Activated T-cell treated with anti-CD3 and anti-CD28 coated beads, Interleukin-2, amount 50 U/mL, for 72 hours (primary cell): ENCODE data around the gene GRIA1. TPM values are rescaled to one million over a fixed set of nuclear protein-coding genes. Genes with fewer than 3 reads are reported as not detected.

ENCODE experiments used
- ATAC-seq, 2 donors: fragments of 150-1000 bp; cut with Tn5 transposase; replicated peaks in 1 of 2; 2 replicates each; pipeline ENCODE4 v1.10.0; 2021; ENCODE audit warnings: moderate library complexity in 2 of 2, mild to moderate bottlenecking in 1 of 2
- DNase-seq, 2 donors: peaks; one replicate each; pipeline ENCODE4 v3.0.0; 2021 to 2022; ENCODE audit warnings: mixed read lengths in 1 of 2
- H3K27ac Mint-ChIP-seq: one replicate; pipeline ENCODE4 v1.8.0; 2022; ENCODE audit warnings: mild to moderate bottlenecking, moderate library complexity, mixed read lengths
- H3K27me3 Mint-ChIP-seq: one replicate; pipeline ENCODE4 v1.8.0; 2022; ENCODE audit warnings: low read depth, mixed read lengths
- H3K36me3 Mint-ChIP-seq, 2 donors: one replicate each; pipeline ENCODE4 v1.8.0; 2022; ENCODE audit warnings: mixed read lengths in 2 of 2, mild to moderate bottlenecking in 1 of 2; ENCODE audit not compliant: insufficient read depth in 2 of 2
- H3K4me1 Mint-ChIP-seq: one replicate; pipeline ENCODE4 v1.8.0; 2022; ENCODE audit warnings: low read depth, mixed read lengths
- H3K4me3 Mint-ChIP-seq, 2 donors: one replicate each; pipeline ENCODE4 v1.8.0; 2022; ENCODE audit warnings: mild to moderate bottlenecking in 2 of 2, mixed read lengths in 2 of 2, moderate library complexity in 2 of 2
- H3K9me3 Mint-ChIP-seq, 2 donors: one replicate each; pipeline ENCODE4 v1.8.0; 2022; ENCODE audit warnings: mixed read lengths in 2 of 2
- total RNA-seq, 2 donors: library from RNA; stranded (reverse); gene quantifications; one replicate each; pipeline ENCODE4 v1.2.3, GENCODE V29; 2022

Gene GRIA1
- total RNA-seq, 2 donors from 2014 or later: not detected

DNA sequence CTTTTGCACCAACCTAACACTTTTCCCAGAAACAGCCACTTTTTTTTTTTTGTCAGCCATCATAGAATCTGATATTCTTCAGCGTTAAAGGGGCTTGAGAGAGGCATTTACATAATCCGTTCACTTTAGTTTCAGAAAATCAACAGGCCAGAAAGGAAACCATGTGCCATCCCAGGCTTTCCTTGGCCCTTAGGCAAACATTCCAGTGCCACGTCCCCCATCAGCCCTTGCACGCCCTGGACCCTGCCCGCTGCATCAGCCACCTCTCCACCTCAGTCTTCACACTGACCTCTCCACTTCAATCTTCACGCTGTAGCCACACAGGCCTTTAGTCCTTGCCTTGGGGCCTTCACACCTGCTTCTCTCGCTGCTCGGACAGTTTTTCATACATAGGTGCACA lies 123.2 kb downstream of the GRIA1 start:
- Mint-ChIP-seq H3K27me3 (peaks cover 10% of the 10 kb centered on the region), H3K27ac (no peak overlapping the region), H3K4me3 (no peak overlapping the region), H3K4me1 (no peaks in the 10 kb centered on the region), H3K36me3 (no peaks in the 10 kb centered on the region), H3K9me3 (no peaks in the 10 kb centered on the region)
- DNase-seq (no peak), ATAC-seq (no peak)

GRCh38 chr5:153617190-153617589 lies 126.7 kb downstream of the GRIA1 start:
- Mint-ChIP-seq H3K27ac (no peak overlapping the region), H3K27me3 (peaks cover 10% of the 10 kb centered on the region), H3K4me1 (no peaks in the 10 kb centered on the region), H3K9me3 (peaks cover 0 to 2% of the 10 kb centered on the region in 2 donors), H3K36me3 (no peaks in the 10 kb centered on the region), H3K4me3 (no peak overlapping the region)
- no peak for ATAC-seq
- DNase-seq: no peak

- ATAC-seq (no peak), DNase-seq (no peak)
- Mint-ChIP-seq H3K4me3 (no peak overlapping the region), H3K36me3 (no peaks in the 10 kb centered on the region), H3K4me1 (no peaks in the 10 kb centered on the region), H3K27ac (no peak overlapping the region), H3K27me3 (peaks cover 8% of the 10 kb centered on the region), H3K9me3 (peaks cover 0 to 2% of the 10 kb centered on the region in 2 donors)
These were observed 127.8 kb downstream of the GRIA1 start for GRCh38 chr5:153618307-153618706.

- ATAC-seq: no peak
- Mint-ChIP-seq H3K27me3 (peaks cover 3% of the 10 kb centered on the region), H3K36me3 (no peaks in the 10 kb centered on the region), H3K27ac (no peak overlapping the region), H3K4me1 (no peaks in the 10 kb centered on the region), H3K9me3 (peaks cover 0 to 2% of the 10 kb centered on the region in 2 donors), H3K4me3 (no peak overlapping the region)
- no peak for DNase-seq
These were observed 128.4 kb downstream of the GRIA1 start for GRCh38 chr5:153618867-153619266.

DNA sequence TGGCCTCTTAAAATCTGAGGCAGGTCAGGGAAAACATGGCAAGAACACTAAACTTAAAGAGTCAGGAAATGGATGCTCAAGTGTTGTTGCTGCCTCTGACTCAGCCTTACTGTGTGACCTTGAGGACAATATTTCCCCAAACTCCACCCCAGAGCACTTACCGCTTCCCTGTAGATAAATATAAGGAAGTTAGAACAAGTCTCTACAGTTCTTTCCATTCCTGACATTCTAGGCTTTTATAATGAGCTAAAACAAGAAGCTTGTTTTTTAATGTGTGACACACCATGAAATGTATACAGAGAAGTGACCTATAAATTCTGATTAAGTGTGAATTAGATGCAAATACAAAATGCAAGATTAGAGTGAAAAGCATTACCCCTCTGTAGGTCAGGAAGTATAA lies 129.3 kb downstream of the GRIA1 start:
- Mint-ChIP-seq H3K9me3 (peaks cover 0 to 2% of the 10 kb centered on the region in 2 donors), H3K4me1 (no peaks in the 10 kb centered on the region), H3K36me3 (no peaks in the 10 kb centered on the region), H3K27me3 (no peaks in the 10 kb centered on the region), H3K4me3 (no peak overlapping the region), H3K27ac (no peak overlapping the region)
- ATAC-seq: no peak
- DNase-seq: no peak

DNA sequence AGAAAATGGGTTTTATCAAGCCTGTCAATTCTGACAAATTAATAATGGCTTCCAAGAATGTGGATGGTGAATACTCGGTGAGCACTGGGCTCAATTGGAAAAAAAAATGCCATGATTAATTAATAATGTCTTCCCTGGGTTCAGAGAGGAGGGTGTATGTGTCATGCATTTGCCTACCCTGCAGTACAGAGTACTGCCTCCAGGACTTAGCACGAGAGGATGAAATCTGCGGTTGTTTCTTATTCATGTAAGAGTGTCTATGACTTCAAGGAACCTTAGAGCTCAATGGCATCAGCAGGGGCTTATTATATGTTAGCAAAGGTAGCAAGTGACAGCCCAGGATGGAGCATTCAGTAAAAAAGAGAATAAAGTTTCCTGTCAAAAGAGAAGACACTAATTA lies 132.7 kb downstream of the GRIA1 start:
- Mint-ChIP-seq H3K27ac (no peak overlapping the region), H3K4me3 (no peak overlapping the region), H3K4me1 (no peaks in the 10 kb centered on the region), H3K9me3 (peaks cover 0 to 2% of the 10 kb centered on the region in 2 donors), H3K27me3 (no peaks in the 10 kb centered on the region), H3K36me3 (no peaks in the 10 kb centered on the region)
- ATAC-seq (no peak), DNase-seq (no peak)

DNA sequence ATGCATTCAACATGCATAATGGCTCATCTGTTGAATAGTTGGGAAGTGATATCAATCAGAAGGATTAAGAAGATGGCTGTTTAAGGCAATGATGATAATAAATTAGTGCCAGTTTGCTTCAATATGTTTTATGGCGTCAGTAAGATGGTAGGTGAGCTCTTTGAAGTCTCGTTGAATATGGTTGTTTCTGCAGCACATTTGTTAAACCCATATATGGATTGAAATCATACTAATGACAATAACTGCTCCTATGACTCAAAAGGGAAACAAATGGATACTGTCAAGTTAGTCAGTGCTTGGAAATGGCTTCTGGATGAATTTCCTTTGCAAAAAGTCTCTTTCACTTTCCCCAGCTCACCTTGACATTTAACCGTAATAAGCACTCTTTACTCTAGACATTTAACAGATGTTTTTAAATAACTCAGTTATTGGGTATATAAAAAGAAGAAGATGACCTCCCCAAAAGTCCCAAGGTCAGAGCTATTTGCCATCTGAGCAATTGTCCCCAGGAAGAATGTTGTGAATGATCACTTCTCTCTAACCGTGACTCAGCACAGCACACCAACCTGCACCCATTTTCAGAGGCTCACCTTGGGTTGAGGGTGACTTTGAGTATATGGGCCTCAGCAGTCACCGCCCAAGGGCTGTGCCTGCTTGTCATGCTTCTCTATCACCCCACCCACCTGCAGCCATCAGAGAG lies 133.4 kb downstream of the GRIA1 start:
- Mint-ChIP-seq H3K4me1 (no peaks in the 10 kb centered on the region), H3K4me3 (no peak overlapping the region), H3K36me3 (no peaks in the 10 kb centered on the region), H3K27ac (no peak overlapping the region), H3K27me3 (no peaks in the 10 kb centered on the region), H3K9me3 (peaks cover 0 to 2% of the 10 kb centered on the region in 2 donors)
- ATAC-seq (no peak), DNase-seq (no peak)

- Mint-ChIP-seq H3K4me1 (no peaks in the 10 kb centered on the region), H3K9me3 (no peaks in the 10 kb centered on the region), H3K4me3 (no peak overlapping the region), H3K27me3 (no peaks in the 10 kb centered on the region), H3K36me3 (no peaks in the 10 kb centered on the region), H3K27ac (no peak overlapping the region)
- ATAC-seq (no peak), DNase-seq (no peak)
These were observed 133.9 kb downstream of the GRIA1 start for GRCh38 chr5:153624451-153624765.

DNA sequence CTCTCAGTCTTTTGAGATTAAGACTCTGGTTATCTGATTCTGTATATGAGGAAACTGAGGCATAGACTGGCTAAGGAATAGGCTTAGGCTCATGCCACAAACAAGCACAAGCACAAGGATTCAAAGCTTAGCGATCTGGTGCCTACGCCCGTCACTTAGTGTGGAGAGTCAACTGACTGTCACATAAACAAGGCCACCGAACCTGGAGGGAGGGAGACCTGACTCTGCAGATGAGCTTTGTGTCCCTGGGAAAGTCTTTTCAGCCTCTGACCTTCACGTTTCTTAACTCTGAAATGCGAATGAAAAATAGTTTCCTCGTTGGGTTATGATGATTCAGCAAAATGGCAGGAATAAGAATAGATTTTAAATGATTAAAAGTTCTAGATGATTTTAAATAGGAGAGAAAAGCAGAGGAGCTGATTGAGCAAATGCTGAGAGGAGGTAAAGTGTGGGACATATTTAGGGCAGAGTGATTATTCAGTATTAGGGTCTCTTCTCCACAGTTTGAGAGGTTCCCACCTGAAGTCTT lies 135.4 kb downstream of the GRIA1 start:
- H3K4me3 Mint-ChIP-seq: no peak overlapping the region
- no peaks in the 10 kb centered on the region for H3K4me1 Mint-ChIP-seq
- no peaks in the 10 kb centered on the region for H3K27me3 Mint-ChIP-seq
- no peaks in the 10 kb centered on the region for H3K36me3 Mint-ChIP-seq
- no peak for ATAC-seq
- no peak overlapping the region for H3K27ac Mint-ChIP-seq
- DNase-seq: no peak
- H3K9me3 Mint-ChIP-seq: no peaks in the 10 kb centered on the region

- ATAC-seq (no peak), DNase-seq (no peak)
- Mint-ChIP-seq H3K4me3 (no peak overlapping the region), H3K4me1 (no peaks in the 10 kb centered on the region), H3K27ac (no peak overlapping the region), H3K27me3 (no peaks in the 10 kb centered on the region), H3K36me3 (no peaks in the 10 kb centered on the region), H3K9me3 (no peaks in the 10 kb centered on the region)
These were observed 136.4 kb downstream of the GRIA1 start for GRCh38 chr5:153626836-153627235.

DNA sequence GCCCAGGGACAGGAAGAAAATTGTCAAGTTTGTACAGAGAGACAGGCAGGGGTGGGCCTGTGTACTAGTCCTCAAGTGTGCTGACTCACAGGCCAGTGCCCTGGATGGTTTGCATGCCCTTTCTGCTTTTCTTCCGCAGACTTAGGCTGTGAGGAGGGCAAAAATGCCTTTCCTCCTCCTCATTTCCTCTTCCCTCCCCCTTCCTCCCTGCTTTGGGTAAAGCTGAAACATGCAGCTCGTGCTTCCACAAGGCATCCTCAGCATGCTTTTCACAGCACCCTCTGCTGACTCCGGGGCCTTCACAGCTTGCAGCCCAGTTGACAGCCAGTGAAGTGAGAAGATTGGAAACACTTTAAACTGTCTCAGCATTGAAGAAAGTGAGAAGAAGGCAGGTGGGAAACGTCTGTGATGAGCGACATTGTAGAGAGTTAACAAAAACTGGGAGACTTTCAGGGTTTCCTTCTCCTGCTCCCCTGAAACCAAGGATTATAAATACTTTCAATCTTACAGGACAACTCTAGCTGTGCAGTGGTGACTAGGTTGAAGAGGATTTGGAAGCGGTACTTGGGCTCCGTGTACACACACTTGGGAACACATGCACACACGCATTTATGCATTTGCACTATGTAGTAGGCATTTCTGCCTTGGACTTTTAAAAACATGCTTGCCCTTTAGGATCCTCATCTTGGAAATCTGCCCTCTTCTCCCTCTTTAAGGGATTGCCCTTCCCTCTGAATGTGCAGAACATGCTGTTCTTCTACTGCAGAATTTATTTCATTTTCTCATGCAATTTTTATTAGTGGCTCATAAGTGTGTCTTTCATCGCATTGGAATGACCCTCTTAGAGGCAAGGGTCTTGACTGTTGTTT lies 138.8 kb downstream of the GRIA1 start:
- Mint-ChIP-seq H3K4me1 (no peaks in the 10 kb centered on the region), H3K27ac (no peak overlapping the region), H3K27me3 (no peaks in the 10 kb centered on the region), H3K36me3 (no peaks in the 10 kb centered on the region), H3K4me3 (no peak overlapping the region), H3K9me3 (no peaks in the 10 kb centered on the region)
- ATAC-seq (no peak), DNase-seq (no peak)

GRCh38 chr5:153630546-153630945 lies 140.1 kb downstream of the GRIA1 start:
- H3K4me3 Mint-ChIP-seq: no peak overlapping the region
- no peaks in the 10 kb centered on the region for H3K36me3 Mint-ChIP-seq
- no peak overlapping the region for H3K27ac Mint-ChIP-seq
- no peaks in the 10 kb centered on the region for H3K9me3 Mint-ChIP-seq
- ATAC-seq: no peak
- H3K4me1 Mint-ChIP-seq: no peaks in the 10 kb centered on the region
- H3K27me3 Mint-ChIP-seq: no peaks in the 10 kb centered on the region
- DNase-seq: no peak

GRCh38 chr5:153632748-153633290 lies 142.3 kb downstream of the GRIA1 start:
- Mint-ChIP-seq H3K4me3 (no peak overlapping the region), H3K27me3 (no peaks in the 10 kb centered on the region), H3K36me3 (no peaks in the 10 kb centered on the region), H3K4me1 (no peaks in the 10 kb centered on the region), H3K27ac (no peak overlapping the region), H3K9me3 (no peaks in the 10 kb centered on the region)
- ATAC-seq (no peak), DNase-seq (no peak)
